Endometrium (tissue), 2 donors: ENCODE results near the gene RGS3.
"Not testable (repeated sequence)": the region's sequence is repeated elsewhere in the genome, so short reads cannot be mapped to it uniquely, and the experiment has no call there.

Experiments used
- FAIRE-seq: peaks from 2 replicates; lab custom pipeline; 2012; peaks lifted over from hg19 to GRCh38; lab: Jason Lieb, UNC
- donor health status: control.
- donor health status: control.

The RGS3 gene

DNA sequence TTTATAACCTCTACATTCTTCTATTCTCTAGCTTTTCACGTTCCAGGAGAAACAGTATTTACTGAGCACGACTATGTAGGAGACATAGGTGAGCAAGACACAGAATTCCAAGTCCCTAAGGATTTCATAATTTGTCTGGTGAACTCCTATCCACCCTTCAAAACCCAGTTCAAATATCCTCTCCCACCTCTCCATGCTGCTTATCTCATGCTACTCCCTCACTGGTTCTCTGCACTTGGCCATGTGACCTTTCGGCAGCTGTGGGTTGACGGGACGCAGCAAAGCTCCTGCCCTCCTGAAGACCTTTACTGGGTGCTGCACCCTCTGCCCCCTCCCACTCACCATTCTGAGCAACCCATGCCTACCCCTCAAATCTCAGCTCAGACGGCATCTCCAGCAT lies 173.2 kb downstream of the RGS3 start:
- FAIRE-seq = no peak

- no peak for FAIRE-seq
These were observed 175.0 kb downstream of the RGS3 start for GRCh38 chr9:113638490-113638889.

DNA sequence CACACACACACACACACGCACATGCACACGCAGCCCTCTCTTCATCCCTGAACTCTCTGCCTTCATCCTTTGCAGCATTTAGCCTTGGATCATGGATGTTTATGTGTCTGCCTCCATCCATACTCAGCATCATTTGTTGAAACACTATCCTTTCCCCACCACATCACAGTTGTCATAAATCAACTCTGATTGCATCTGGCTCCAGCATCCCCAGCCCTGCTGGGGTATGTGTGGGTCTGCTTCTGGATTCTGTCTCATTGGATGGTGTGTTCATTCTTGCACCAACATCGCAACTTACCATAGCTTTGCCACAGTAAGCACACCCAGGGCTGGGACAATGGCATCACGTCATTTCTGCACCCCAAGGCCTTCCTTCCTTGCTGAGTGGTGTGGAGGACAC lies 175.4 kb downstream of the RGS3 start:
- FAIRE-seq = no peak

- FAIRE-seq = not testable (repeated sequence)
These were observed 176.0 kb downstream of the RGS3 start for GRCh38 chr9:113639411-113639970.

- FAIRE-seq = no peak
These were observed 176.9 kb downstream of the RGS3 start for GRCh38 chr9:113640418-113640817.

GRCh38 chr9:113641100-113641885 lies 177.8 kb downstream of the RGS3 start:
- no peak for FAIRE-seq

DNA sequence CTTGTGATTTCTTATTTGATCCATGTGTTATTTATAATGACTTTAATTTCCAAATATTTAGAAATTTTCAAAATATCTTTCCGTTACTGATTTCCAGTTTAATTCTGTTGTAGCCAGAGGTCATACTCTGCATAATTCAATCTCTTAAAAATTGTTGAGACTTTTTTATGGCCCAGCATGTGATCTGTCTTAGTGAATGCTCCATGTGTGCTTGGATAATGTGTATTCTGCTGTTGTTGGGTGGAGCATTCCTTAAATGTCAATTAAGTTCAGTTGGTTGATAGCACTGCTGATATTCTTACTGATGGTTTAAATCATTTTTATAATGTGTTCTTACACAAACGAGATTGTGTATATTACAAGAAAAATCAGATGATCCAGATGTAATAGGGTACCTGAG lies 180.8 kb downstream of the RGS3 start:
- peak; percentile 96 for FAIRE-seq

- no peak for FAIRE-seq
These were observed 181.9 kb downstream of the RGS3 start for GRCh38 chr9:113645227-113645977.

DNA sequence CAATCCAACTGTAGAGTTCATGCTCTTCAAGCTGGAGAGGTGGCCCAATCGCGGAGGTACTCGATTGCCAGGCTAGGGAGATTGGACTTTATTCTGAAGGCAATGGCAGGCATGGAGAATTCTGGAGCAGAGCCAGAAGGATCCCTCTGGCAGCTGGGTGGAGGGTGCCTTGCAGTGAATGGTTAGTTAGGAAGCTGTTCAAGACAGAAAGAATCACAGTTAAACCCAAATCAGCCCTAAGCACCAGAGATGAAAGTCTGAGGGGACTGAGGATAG lies 182.4 kb downstream of the RGS3 start:
- no peak for FAIRE-seq

DNA sequence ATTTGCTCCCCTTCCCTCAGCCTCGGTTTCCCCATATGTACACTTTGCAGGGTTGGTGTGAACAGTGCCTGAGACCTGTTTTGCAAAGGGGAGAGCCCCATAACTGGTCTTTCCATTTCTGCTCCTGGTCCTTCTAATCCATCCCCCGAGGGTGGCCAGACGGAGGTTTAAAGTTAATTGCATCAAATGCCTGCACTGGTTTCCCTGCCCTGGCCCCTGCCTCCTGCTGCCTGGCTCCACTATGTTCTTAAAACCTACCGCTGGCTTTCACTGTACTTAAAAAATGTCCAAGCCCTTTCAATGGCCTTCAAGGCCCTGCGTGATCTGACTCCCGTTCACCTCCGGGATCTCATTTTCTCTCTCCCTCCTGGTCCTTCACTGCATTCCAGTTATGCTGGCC lies 183.0 kb downstream of the RGS3 start:
- FAIRE-seq = no peak
